H1 (cell line): Measurements from ENCODE around the gene TBX21. TPM values are rescaled to one million over a fixed set of nuclear protein-coding genes. Genes with fewer than 3 reads are reported as not detected.

Experiments
- CTCF ChIA-PET: fragments of 300-600 bp; sonication (Branson Sonifier 250); formaldehyde crosslinking; loops from one replicate; lab custom pipeline; 2021; ENCODE audit not compliant: partially characterized antibody; lab: Charles Lee
- POLR2A ChIA-PET: fragments of 300-600 bp; sonication (Branson Sonifier 250); formaldehyde crosslinking; loops from one replicate; lab custom pipeline; 2021; ENCODE audit warnings: inconsistent platforms; ENCODE audit not compliant: partially characterized antibody; lab: Charles Lee
- DNase-seq, 2 experiments: peaks; one replicate each; pipeline versions ENCODE4 v3.0.0 to v3.0.0-alpha.2; 2010 to 2022; ENCODE audit warnings: low spot score in 2 of 2, low read depth in 1 of 2, mixed read lengths in 1 of 2
- FAIRE-seq: peaks from 2 replicates; lab custom pipeline; 2011; peaks lifted over from hg19 to GRCh38; lab: Jason Lieb, UNC
- H2AFZ ChIP-seq: 2 replicates; pipeline ENCODE4 v1.8.1; 2012; ENCODE audit warnings: low read length, inconsistent platforms
- H2AK5ac ChIP-seq: 2 replicates; pipeline ENCODE4 v1.6.1; 2013; ENCODE audit warnings: low read depth, low read length
- H2BK120ac ChIP-seq: replicated peaks from 2 replicates; pipeline ENCODE3; 2013; ENCODE audit warnings: low read depth, low read length, inconsistent platforms
- H2BK12ac ChIP-seq: 2 replicates; pipeline ENCODE4 v1.6.1; 2013; ENCODE audit warnings: low read depth, low read length
- H2BK15ac ChIP-seq: 2 replicates; pipeline ENCODE4 v1.6.1; 2013; ENCODE audit warnings: low read length
- H2BK20ac ChIP-seq: 2 replicates; pipeline ENCODE4 v1.6.1; 2013; ENCODE audit warnings: low read length
- H2BK5ac ChIP-seq: 2 replicates; pipeline ENCODE4 v1.6.1; 2013; ENCODE audit warnings: low read depth, low read length
- H3K14ac ChIP-seq: 2 replicates; pipeline ENCODE4 v1.6.1; 2013; ENCODE audit warnings: inconsistent platforms; ENCODE audit not compliant: insufficient read length
- H3K18ac ChIP-seq: 2 replicates; pipeline ENCODE4 v1.6.1; 2013; ENCODE audit warnings: low read length; ENCODE audit errors: extremely low read depth
- H3K23ac ChIP-seq: 2 replicates; pipeline ENCODE4 v1.6.1; 2013; ENCODE audit warnings: inconsistent platforms; ENCODE audit not compliant: insufficient read length
- H3K23me2 ChIP-seq: 2 replicates; pipeline ENCODE4 v1.6.1; 2013; ENCODE audit warnings: low read depth, low read length
- H3K27ac ChIP-seq: 2 replicates; pipeline ENCODE4 v1.6.1; 2011; ENCODE audit warnings: low read depth, low read length, inconsistent platforms
- H3K27me3 ChIP-seq, 4 experiments: replicated peaks in 1 of 4; 1 replicate in 1 of 4; 2 replicates in 3 of 4; pipeline versions ENCODE4 v1.6.1 to v1.8.1; 2011 to 2013; ENCODE audit warnings: low read length in 3 of 4, mild to moderate bottlenecking in 3 of 4, inconsistent platforms in 2 of 4, mixed read lengths in 2 of 4, moderate library complexity in 1 of 4; ENCODE audit not compliant: control insufficient read depth in 3 of 4, insufficient read depth in 3 of 4; ENCODE audit errors: extremely low read depth in 1 of 4
- H3K36me3 ChIP-seq, 4 experiments: 2 replicates each; pipeline versions ENCODE4 v1.6.1 to v1.8.1; 2011 to 2013; ENCODE audit warnings: mild to moderate bottlenecking in 4 of 4, low read length in 3 of 4, moderate library complexity in 2 of 4, control low read depth in 1 of 4, inconsistent platforms in 1 of 4; ENCODE audit not compliant: insufficient read depth in 4 of 4, control insufficient read depth in 2 of 4
- H3K4ac ChIP-seq: replicated peaks from 2 replicates; pipeline ENCODE3; 2013; ENCODE audit warnings: low read length, low read depth, mixed read lengths, inconsistent platforms; ENCODE audit not compliant: insufficient read length
- H3K4me1 ChIP-seq, 4 experiments: replicated peaks in 1 of 4; 1 replicate in 1 of 4; 2 replicates in 3 of 4; pipeline versions ENCODE4 v1.6.1 to v1.8.1; 2011 to 2013; ENCODE audit warnings: low read length in 3 of 4, inconsistent platforms in 2 of 4, mixed read lengths in 1 of 4; ENCODE audit not compliant: insufficient read depth in 4 of 4, control insufficient read depth in 3 of 4
- H3K4me2 ChIP-seq, 2 experiments: 2 replicates each; pipeline versions ENCODE4 v1.6.1 to v1.8.1; 2011 to 2013; ENCODE audit warnings: low read depth in 2 of 2, low read length in 2 of 2, control low read depth in 1 of 2, inconsistent platforms in 1 of 2, mild to moderate bottlenecking in 1 of 2; ENCODE audit not compliant: insufficient read depth in 1 of 2
- H3K4me3 ChIP-seq, 4 experiments: fragments of 200-600, 300-600 bp in 1 of 4; sonication (generic), shearing (Covaris generic), sonication (Bioruptor Twin) in 1 of 4; 2 replicates each; pipeline versions ENCODE4 v1.5.1 to v1.8.1; 2011 to 2016; ENCODE audit warnings: low read length in 4 of 4, low read depth in 3 of 4, control low read depth in 2 of 4, inconsistent platforms in 2 of 4, mild to moderate bottlenecking in 2 of 4, mixed read lengths in 1 of 4, moderate library complexity in 1 of 4; ENCODE audit not compliant: insufficient read depth in 2 of 4; ENCODE audit errors: extremely low read depth in 1 of 4
- H3K56ac ChIP-seq: replicated peaks from 2 replicates; pipeline ENCODE3; 2013; ENCODE audit warnings: low read depth, mild to moderate bottlenecking, mixed read lengths, low read length, inconsistent platforms; ENCODE audit not compliant: insufficient read length
- H3K79me1 ChIP-seq: 2 replicates; pipeline ENCODE4 v1.6.1; 2013; ENCODE audit warnings: low read depth, low read length, control low read depth
- H3K79me2 ChIP-seq, 2 experiments: 2 replicates each; pipeline versions ENCODE4 v1.6.1 to v1.8.1; 2012 to 2013; ENCODE audit warnings: low read length in 2 of 2, mild to moderate bottlenecking in 2 of 2, inconsistent platforms in 1 of 2; ENCODE audit not compliant: insufficient read depth in 2 of 2, control insufficient read depth in 1 of 2
- H3K9ac ChIP-seq, 4 experiments: replicated peaks in 1 of 4; 1 replicate in 1 of 4; 2 replicates in 3 of 4; pipeline versions ENCODE4 v1.6.1 to v1.8.1; 2011 to 2013; ENCODE audit warnings: low read depth in 3 of 4, low read length in 3 of 4, control low read depth in 2 of 4, mild to moderate bottlenecking in 2 of 4, moderate library complexity in 2 of 4, inconsistent platforms in 1 of 4; ENCODE audit errors: extremely low read depth in 1 of 4
- H3K9me3 ChIP-seq, 2 experiments: 2 replicates each; pipeline versions ENCODE4 v1.6.1 to v1.8.1; 2012 to 2013; ENCODE audit warnings: mild to moderate bottlenecking in 2 of 2, moderate library complexity in 2 of 2, control low read depth in 1 of 2, inconsistent platforms in 1 of 2, low read depth in 1 of 2, low read length in 1 of 2, mixed read lengths in 1 of 2; ENCODE audit not compliant: insufficient read depth in 2 of 2
- H4K20me1 ChIP-seq, 2 experiments: replicated peaks in 1 of 2; 2 replicates each; pipeline versions ENCODE3 to v1.8.1; 2011 to 2013; ENCODE audit warnings: inconsistent platforms in 2 of 2, low read length in 2 of 2, mild to moderate bottlenecking in 1 of 2; ENCODE audit not compliant: insufficient read depth in 2 of 2, control insufficient read depth in 1 of 2
- H4K5ac ChIP-seq: 2 replicates; pipeline ENCODE4 v1.6.1; 2013; ENCODE audit warnings: low read length, low read depth, mixed read lengths, inconsistent platforms; ENCODE audit not compliant: insufficient read length
- H4K8ac ChIP-seq: 2 replicates; pipeline ENCODE4 v1.8.0; 2013; ENCODE audit warnings: mild to moderate bottlenecking, moderate library complexity, low read length, inconsistent platforms; ENCODE audit not compliant: insufficient read depth; ENCODE audit errors: extremely low read depth
- H4K91ac ChIP-seq: replicated peaks from 2 replicates; pipeline ENCODE3; 2013; ENCODE audit warnings: low read length, mixed read lengths, inconsistent platforms; ENCODE audit not compliant: insufficient read length
- ATF2 ChIP-seq: IDR thresholded peaks from 2 replicates; pipeline ENCODE4 v1.6.1; 2012; ENCODE audit warnings: low read length, inconsistent platforms
- GTF2F1 ChIP-seq: IDR thresholded peaks from 2 replicates; pipeline ENCODE4 v1.6.1; 2012; ENCODE audit warnings: low read depth, low read length, improper control_type of control experiment, borderline replicate concordance
- KDM1A ChIP-seq: fragments of 200-600, 300-600 bp; sonication (generic); IDR thresholded peaks from 2 replicates; pipeline ENCODE4 v1.7.1; 2016; ENCODE audit warnings: mild to moderate bottlenecking, low read length, borderline replicate concordance
- MAFK ChIP-seq: IDR thresholded peaks from 2 replicates; pipeline ENCODE4 v1.6.1; 2012; ENCODE audit warnings: low read depth, mild to moderate bottlenecking, improper control_type of control experiment, low read length
- NRF1 ChIP-seq: IDR thresholded peaks from 2 replicates; pipeline ENCODE4 v1.6.1; 2011; ENCODE audit warnings: mild to moderate bottlenecking, low read depth, low read length, improper control_type of control experiment
- RXRA ChIP-seq: IDR thresholded peaks from 2 replicates; pipeline ENCODE4 v1.6.1; 2011; ENCODE audit warnings: low read depth, mild to moderate bottlenecking, low read length, moderate library complexity; ENCODE audit not compliant: insufficient read depth
- SIN3A ChIP-seq, 2 experiments: IDR thresholded peaks in 1 of 2; conservative IDR thresholded peaks in 1 of 2; 2 replicates each; pipeline ENCODE4 v1.6.1; 2011 to 2012; ENCODE audit warnings: low read length in 2 of 2, improper control_type of control experiment in 1 of 2, low read depth in 1 of 2, mild to moderate bottlenecking in 1 of 2
- SP1 ChIP-seq: IDR thresholded peaks from 2 replicates; pipeline ENCODE4 v1.6.1; 2011; ENCODE audit warnings: low read depth, low read length
- WGBS, 2 experiments: shearing (Covaris generic) in 1 of 2; methylation state at CpG; one replicate each; pipeline versions ENCODE4 v1.1.6 to v1.1.7; 2013 to 2015; ENCODE audit warnings: low lambda C conversion rate in 2 of 2, mixed read lengths in 2 of 2, inconsistent platforms in 1 of 2, low coverage in 1 of 2, missing lambda C conversion rate in 1 of 2; ENCODE audit not compliant: insufficient replicate concordance in 2 of 2, insufficient coverage in 1 of 2, insufficient read length in 1 of 2; ENCODE audit errors: extremely low coverage in 1 of 2, missing lambda C conversion rate in 1 of 2; 5-methylcytosine and 5-hydroxymethylcytosine counted together
- polyA plus RNA-seq, 7 experiments: library from polyadenylated mRNA; depleted of rRNA in 3 of 7; stranded (reverse) in 5 of 7; unstranded in 2 of 7; fragments of >200 nt in 5 of 7; fragments of 200-250 nt in 2 of 7; gene quantifications; 1 replicate in 5 of 7; 2 replicates in 1 of 7; 4 replicates in 1 of 7; pipeline versions ENCODE4 v1.2.1 to v1.2.3, GENCODE V29; 2011 to 2013; ENCODE audit warnings: missing spikeins in 2 of 7, mixed read lengths in 2 of 7
- total RNA-seq: library from RNA; stranded (reverse); fragmentation: NEBNext Ultra II Directional; extraction: Animal tissue kit (Norgen Biotek cat#: 25700); gene quantifications from 2 replicates; pipeline ENCODE4 v1.2.1, GENCODE V29; 2021

Gene TBX21
- total and polyA plus RNA-seq, 2 of the 8 experiments (the other 6 are each of a cell fraction or from before 2014, with no cell fraction given) = not detected

GRCh38 chr17:47697906-47698711 is 34.9 kb upstream of the TBX21 start:
- peaks cover 13% of the 10 kb centered on the region for H3K23me2 ChIP-seq
- H3K27ac ChIP-seq = no peak overlapping the region
- H3K4ac ChIP-seq = no peak overlapping the region
- H3K27me3 ChIP-seq = no peaks in the 10 kb centered on the region; a peak in 1 of 7 replicates
- no peak overlapping the region for H2AFZ ChIP-seq
- WGBS, 2 experiments = 71% methylated on average over 9 of the region's 9 CpGs; no CpG with 5 or more reads in 1 of the 2 experiments
- no peaks in the 10 kb centered on the region; a peak in 1 of 4 replicates for H3K79me2 ChIP-seq
- no peak overlapping the region for H3K56ac ChIP-seq
- no peak overlapping the region for H2BK20ac ChIP-seq
- no peak overlapping the region for H2BK120ac ChIP-seq
- no peaks in the 10 kb centered on the region; the same call in 1 of the 2 replicates for H3K79me1 ChIP-seq
- H3K9me3 ChIP-seq = no peaks in the 10 kb centered on the region
- H3K9ac ChIP-seq = no peak overlapping the region
- no peak for DNase-seq
- H3K18ac ChIP-seq = no peak overlapping the region
- no peak overlapping the region for H3K4me3 ChIP-seq
- no peak overlapping the region for H2BK12ac ChIP-seq
- no peak overlapping the region for H4K91ac ChIP-seq
- FAIRE-seq = no peak
- H4K20me1 ChIP-seq = peaks cover 0 to 3% of the 10 kb centered on the region in 2 experiments
- H3K4me2 ChIP-seq = no peak overlapping the region
- no peak overlapping the region for H4K5ac ChIP-seq
- CTCF ChIA-PET = interaction anchor here (0.6 to 19.8 kb wide), 13 partner anchors 9 to 399 kb away, joined by 3 to 441 read pairs (median 4); partner anchors contain the start of gene TBX21
- POLR2A ChIA-PET = interaction anchor here (0.8 to 41.8 kb wide), 3 partner anchors 8 to 36 kb away, joined by 3 to 1575 read pairs (median 3); partner anchors contain the start of gene KPNB1
- H2BK15ac ChIP-seq = no peak overlapping the region
- no peak overlapping the region for H3K14ac ChIP-seq
- no peak overlapping the region for H4K8ac ChIP-seq
- no peak overlapping the region for H3K23ac ChIP-seq
- H3K36me3 ChIP-seq = peaks cover 0 to 3% (median 0%) of the 10 kb centered on the region in 4 experiments; a peak in 1 of 8 replicates
- peaks cover 2 to 10% (median 8%) of the 10 kb centered on the region in 4 experiments for H3K4me1 ChIP-seq
- H2AK5ac ChIP-seq = no peak overlapping the region
- H2BK5ac ChIP-seq = no peak overlapping the region
- TF ChIP-seq RXRA = no peak
- TF ChIP-seq GTF2F1 = no peak
- no peak for TF ChIP-seq MAFK
- TF ChIP-seq SP1 = no peak
- no peak for TF ChIP-seq ATF2
- no peak for TF ChIP-seq SIN3A (conservative IDR thresholded peaks at IDR 0.05 in 1 of 2, IDR thresholded peaks at IDR 0.05 in 1 of 2; ENCODE audit: low read depth in 1 of 2, low read length in 2 of 2)
- no peak for TF ChIP-seq KDM1A
- no peak for TF ChIP-seq NRF1
